ENCODE data around the gene CDX1. TPM values are rescaled to one million over a fixed set of nuclear protein-coding genes. Genes with fewer than 3 reads are reported as not detected.

The CDX1 gene
- total and polyA plus RNA-seq, 7 donors, result 0.06 to 0.08 TPM; not detected in 5

DNA sequence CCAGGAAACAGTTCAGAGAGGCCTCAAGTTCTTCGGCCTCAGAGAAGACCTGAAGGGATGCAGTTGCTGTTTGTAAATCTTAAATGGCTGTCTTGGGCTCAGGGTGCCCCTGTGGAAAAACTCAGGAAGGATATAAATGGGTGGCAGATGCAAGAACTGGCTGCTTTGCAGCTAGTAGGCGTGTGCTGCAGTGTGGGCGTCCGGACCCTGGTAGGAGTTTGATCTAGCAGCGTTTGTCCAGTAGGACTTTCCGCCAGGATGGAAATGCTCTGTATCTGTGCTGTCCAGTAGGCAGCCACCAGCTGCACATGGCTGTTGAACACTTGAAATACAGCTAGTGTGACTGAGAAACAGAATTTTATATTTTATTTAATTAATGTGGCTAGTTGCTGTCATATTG lies 7.7 kb downstream of the CDX1 start:
- TF ChIP-seq, protein P1, sequence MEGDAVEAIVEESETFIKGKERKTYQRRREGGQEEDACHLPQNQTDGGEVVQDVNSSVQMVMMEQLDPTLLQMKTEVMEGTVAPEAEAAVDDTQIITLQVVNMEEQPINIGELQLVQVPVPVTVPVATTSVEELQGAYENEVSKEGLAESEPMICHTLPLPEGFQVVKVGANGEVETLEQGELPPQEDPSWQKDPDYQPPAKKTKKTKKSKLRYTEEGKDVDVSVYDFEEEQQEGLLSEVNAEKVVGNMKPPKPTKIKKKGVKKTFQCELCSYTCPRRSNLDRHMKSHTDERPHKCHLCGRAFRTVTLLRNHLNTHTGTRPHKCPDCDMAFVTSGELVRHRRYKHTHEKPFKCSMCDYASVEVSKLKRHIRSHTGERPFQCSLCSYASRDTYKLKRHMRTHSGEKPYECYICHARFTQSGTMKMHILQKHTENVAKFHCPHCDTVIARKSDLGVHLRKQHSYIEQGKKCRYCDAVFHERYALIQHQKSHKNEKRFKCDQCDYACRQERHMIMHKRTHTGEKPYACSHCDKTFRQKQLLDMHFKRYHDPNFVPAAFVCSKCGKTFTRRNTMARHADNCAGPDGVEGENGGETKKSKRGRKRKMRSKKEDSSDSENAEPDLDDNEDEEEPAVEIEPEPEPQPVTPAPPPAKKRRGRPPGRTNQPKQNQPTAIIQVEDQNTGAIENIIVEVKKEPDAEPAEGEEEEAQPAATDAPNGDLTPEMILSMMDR (IDR thresholded peaks at IDR 0.05), result no peak
- Histone ChIP-seq H3K27ac (no peak overlapping the region), H3K27me3 (ENCODE audit: insufficient read depth in 3 of 3, low read length in 2 of 3) (no peaks in the 10 kb centered on the region), H3K9me3 (no peaks in the 10 kb centered on the region), H3K4me1 (peaks cover 2% of the 10 kb centered on the region), H3K36me3 (ENCODE audit: insufficient read depth in 1 of 2, low read depth in 1 of 2) (no peaks in the 10 kb centered on the region), H3K4me3 (no peak overlapping the region)
- ATAC-seq (no peak), DNase-seq (no peak)
- intact Hi-C loops (cut with DNase I), result no loop called here
- WGBS, 3 donors, result 88 to 93% (median 91%) methylated on average over 6 of the region's 6 CpGs

GRCh38 chr5:150175076-150175475 lies 8.5 kb downstream of the CDX1 start:
- peaks cover 10% of the 10 kb centered on the region for H3K4me1 ChIP-seq
- 63 to 69% (median 64%) methylated on average over 1 of the region's 1 CpG for WGBS, 3 donors
- intact Hi-C loops (cut with DNase I), result no loop called here

GRCh38 chr5:150175536-150175935 lies 9.0 kb downstream of the CDX1 start:
- TF ChIP-seq, protein P1 (IDR thresholded peaks at IDR 0.05), result peak; percentile 11
- H3K27ac ChIP-seq, result no peak overlapping the region
- no peaks in the 10 kb centered on the region for H3K27me3 ChIP-seq (ENCODE audit: insufficient read depth in 3 of 3, low read length in 2 of 3)
- DNase-seq (no peak), ATAC-seq (no peak)
- 75 to 79% (median 76%) methylated on average over 5 of the region's 5 CpGs for WGBS, 3 donors
- intact Hi-C loops (cut with DNase I), result no loop called here
- H3K9me3 ChIP-seq, result no peaks in the 10 kb centered on the region
- peaks cover 14% of the 10 kb centered on the region for H3K4me1 ChIP-seq
- H3K36me3 ChIP-seq (ENCODE audit: insufficient read depth in 1 of 2, low read depth in 1 of 2), result no peaks in the 10 kb centered on the region
- no peak overlapping the region for H3K4me3 ChIP-seq

More at GRCh38 chr5:150175076-150175475, 8.5 kb downstream of the CDX1 start:
- DNase-seq, result no peak
- Histone ChIP-seq H3K9me3 (no peaks in the 10 kb centered on the region), H3K36me3 (ENCODE audit: insufficient read depth in 1 of 2, low read depth in 1 of 2) (no peaks in the 10 kb centered on the region), H3K4me3 (no peak overlapping the region), H3K27me3 (ENCODE audit: insufficient read depth in 3 of 3, low read length in 2 of 3) (no peaks in the 10 kb centered on the region), H3K27ac (no peak overlapping the region)
- TF ChIP-seq, protein P1 (IDR thresholded peaks at IDR 0.05), result no peak
- ATAC-seq, result no peak

DNA sequence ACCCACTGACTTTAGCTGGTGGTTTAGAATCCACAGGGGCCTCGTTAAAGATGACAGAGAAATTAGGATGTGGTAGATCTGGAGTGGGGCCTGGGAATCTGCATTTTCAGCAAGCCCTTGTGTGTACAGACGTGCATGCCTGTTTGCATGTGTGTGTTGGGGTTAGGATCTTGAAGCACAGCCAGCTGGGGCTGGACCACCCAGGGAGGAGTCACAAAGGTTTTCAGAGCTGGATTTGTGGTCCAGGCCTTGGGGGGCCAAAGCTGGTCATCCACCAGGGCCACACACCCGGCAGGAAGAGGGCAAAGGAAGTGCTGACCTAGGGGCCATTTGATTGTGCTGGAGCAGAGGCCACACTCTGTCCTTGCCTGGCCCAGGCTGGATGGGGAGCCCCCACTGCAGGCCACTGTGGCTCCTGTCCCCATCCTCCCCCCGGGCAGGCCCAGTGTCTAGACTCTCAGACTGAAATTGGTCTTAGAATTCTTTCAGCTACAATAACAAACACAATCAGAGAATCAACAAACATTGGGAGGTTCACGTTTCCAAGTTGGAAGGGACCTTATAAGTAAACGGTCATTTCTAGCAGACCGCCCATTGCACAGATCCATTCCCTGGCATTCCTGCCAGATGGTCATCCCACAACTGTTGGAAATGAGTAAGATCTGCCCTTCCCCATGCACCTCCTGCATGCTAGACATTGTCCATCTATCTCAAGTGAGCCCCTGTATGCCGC lies 10.3 kb downstream of the CDX1 start:
- no peaks in the 10 kb centered on the region for H3K36me3 ChIP-seq (ENCODE audit: insufficient read depth in 1 of 2, low read depth in 1 of 2)
- no peaks in the 10 kb centered on the region for H3K9me3 ChIP-seq
- H3K27me3 ChIP-seq (ENCODE audit: insufficient read depth in 3 of 3, low read length in 2 of 3), result no peaks in the 10 kb centered on the region
- no peak overlapping the region for H3K4me3 ChIP-seq
- 76 to 79% (median 78%) methylated on average over 8 of the region's 8 CpGs for WGBS, 3 donors
- intact Hi-C loops (cut with DNase I), result no loop called here
- H3K4me1 ChIP-seq, result peaks cover 26% of the 10 kb centered on the region
- H3K27ac ChIP-seq, result no peak overlapping the region
- ATAC-seq (no peak), DNase-seq (no peak)
- TF ChIP-seq, protein P1 (IDR thresholded peaks at IDR 0.05), result no peak

GRCh38 chr5:150177721-150178120 lies 11.1 kb downstream of the CDX1 start:
- no peak for ATAC-seq
- Histone ChIP-seq H3K4me1 (peaks cover 32% of the 10 kb centered on the region), H3K27ac (no peak overlapping the region), H3K27me3 (ENCODE audit: insufficient read depth in 3 of 3, low read length in 2 of 3) (no peaks in the 10 kb centered on the region), H3K4me3 (no peak overlapping the region), H3K9me3 (no peaks in the 10 kb centered on the region), H3K36me3 (ENCODE audit: insufficient read depth in 1 of 2, low read depth in 1 of 2) (no peaks in the 10 kb centered on the region)
- no peak for DNase-seq
- 56 to 70% (median 65%) methylated on average over 4 of the region's 4 CpGs for WGBS, 3 donors
- intact Hi-C loops (cut with DNase I), result no loop called here
- TF ChIP-seq, protein P1 (IDR thresholded peaks at IDR 0.05), result no peak
